HG03280 (cell line): ENCODE measurements around the gene FITM1.
"Not testable (repeated sequence)": the region's sequence is repeated elsewhere in the genome, so short reads cannot be mapped to it uniquely, and the experiment has no call there.

Experiments
- ATAC-seq: cut with Tn5 transposase; IDR thresholded peaks from one replicate; pipeline ENCODE4 v1.9.1; 2021; ENCODE audit warnings: mild to moderate bottlenecking, moderate library complexity; ENCODE audit not compliant: unreplicated experiment

The FITM1 gene

GRCh38 chr14:24098229-24098926 is 32.1 kb upstream of the FITM1 start:
- ATAC-seq: no peak

GRCh38 chr14:24098927-24099813 is 31.3 kb upstream of the FITM1 start:
- ATAC-seq: no peak

GRCh38 chr14:24100197-24100981 is 30.1 kb upstream of the FITM1 start:
- ATAC-seq: no peak

GRCh38 chr14:24100982-24101494 is 29.4 kb upstream of the FITM1 start:
- no peak for ATAC-seq

GRCh38 chr14:24102357-24103048 is 28.0 kb upstream of the FITM1 start:
- no peak for ATAC-seq

- no peak for ATAC-seq
Measured at GRCh38 chr14:24103451-24103850, 27.0 kb upstream of the FITM1 start.

- not testable (repeated sequence) for ATAC-seq
Measured at GRCh38 chr14:24105609-24106239, 24.7 kb upstream of the FITM1 start.

- ATAC-seq: no peak
Measured at GRCh38 chr14:24106672-24107271, 23.7 kb upstream of the FITM1 start.

GRCh38 chr14:24108336-24108874 is 22.1 kb upstream of the FITM1 start:
- no peak for ATAC-seq

GRCh38 chr14:24110060-24110459 is 20.4 kb upstream of the FITM1 start:
- ATAC-seq: no peak

GRCh38 chr14:24110523-24110922 is 19.9 kb upstream of the FITM1 start:
- ATAC-seq: no peak

- no peak for ATAC-seq
Measured at GRCh38 chr14:24113379-24113800, 17.1 kb upstream of the FITM1 start.

- ATAC-seq: peak; percentile 29
Measured at GRCh38 chr14:24113801-24114531, 16.5 kb upstream of the FITM1 start.

- ATAC-seq: peak; percentile 85
Measured at GRCh38 chr14:24114532-24115421, 15.7 kb upstream of the FITM1 start, which contains the start of the genes DCAF11 and NRL. TSS of gene DCAF11 (plus strand) at chr14:24114777. CDS start at chr14:24115595, 818 bp downstream. TSS of gene NRL (minus strand) at chr14:24114949. CDS start at chr14:24082848, 32,101 bp downstream.

GRCh38 chr14:24115422-24116127 is 14.9 kb upstream of the FITM1 start:
- no peak for ATAC-seq

GRCh38 chr14:24116128-24116814 is 14.2 kb upstream of the FITM1 start:
- no peak for ATAC-seq
